Liver (tissue), 3 donors: ENCODE results near the gene IL1RAPL2.

Experiments
- GABPA ChIP-seq, 2 donors: IDR thresholded peaks in 1 of 2; conservative IDR thresholded peaks in 1 of 2; 2 replicates each; pipeline ENCODE4 v1.6.1; 2016; ENCODE audit warnings: antibody characterized with exemption in 2 of 2, mild to moderate bottlenecking in 1 of 2, moderate library complexity in 1 of 2
- JUND ChIP-seq, 2 donors: IDR thresholded peaks; 2 replicates each; pipeline ENCODE4 v1.6.1; 2016; ENCODE audit warnings: antibody characterized with exemption in 2 of 2
- RAD21 ChIP-seq, 2 donors: IDR thresholded peaks; 2 replicates each; pipeline ENCODE4 v1.6.1; 2016; ENCODE audit warnings: antibody characterized with exemption in 2 of 2, mild to moderate bottlenecking in 2 of 2
- TAF1 ChIP-seq: conservative IDR thresholded peaks from 2 replicates; pipeline ENCODE4 v1.6.1; 2016; ENCODE audit warnings: antibody characterized with exemption, mild to moderate bottlenecking
- TF ChIP-seq, protein P1 (sequence below): fragments of 150-350 bp; IDR thresholded peaks from 2 replicates; pipeline ENCODE4 v1.5.1; 2017; ENCODE audit warnings: improper control_type of control experiment, low read depth, low read length; ENCODE audit not compliant: missing input control
- TF ChIP-seq, protein P2 (sequence below): IDR thresholded peaks from 2 replicates; pipeline ENCODE4 v1.6.1; 2016; ENCODE audit warnings: antibody characterized with exemption
- donor health status: healthy.
- donor health status: healthy.

- TF ChIP-seq JUND (IDR thresholded peaks at IDR 0.05) (no peak), RAD21 (IDR thresholded peaks at IDR 0.05) (no peak), TAF1 (no peak), GABPA (IDR thresholded peaks at IDR 0.05 in 1 of 2, conservative IDR thresholded peaks at IDR 0.05 in 1 of 2) (no peak)
- TF ChIP-seq, protein P1, sequence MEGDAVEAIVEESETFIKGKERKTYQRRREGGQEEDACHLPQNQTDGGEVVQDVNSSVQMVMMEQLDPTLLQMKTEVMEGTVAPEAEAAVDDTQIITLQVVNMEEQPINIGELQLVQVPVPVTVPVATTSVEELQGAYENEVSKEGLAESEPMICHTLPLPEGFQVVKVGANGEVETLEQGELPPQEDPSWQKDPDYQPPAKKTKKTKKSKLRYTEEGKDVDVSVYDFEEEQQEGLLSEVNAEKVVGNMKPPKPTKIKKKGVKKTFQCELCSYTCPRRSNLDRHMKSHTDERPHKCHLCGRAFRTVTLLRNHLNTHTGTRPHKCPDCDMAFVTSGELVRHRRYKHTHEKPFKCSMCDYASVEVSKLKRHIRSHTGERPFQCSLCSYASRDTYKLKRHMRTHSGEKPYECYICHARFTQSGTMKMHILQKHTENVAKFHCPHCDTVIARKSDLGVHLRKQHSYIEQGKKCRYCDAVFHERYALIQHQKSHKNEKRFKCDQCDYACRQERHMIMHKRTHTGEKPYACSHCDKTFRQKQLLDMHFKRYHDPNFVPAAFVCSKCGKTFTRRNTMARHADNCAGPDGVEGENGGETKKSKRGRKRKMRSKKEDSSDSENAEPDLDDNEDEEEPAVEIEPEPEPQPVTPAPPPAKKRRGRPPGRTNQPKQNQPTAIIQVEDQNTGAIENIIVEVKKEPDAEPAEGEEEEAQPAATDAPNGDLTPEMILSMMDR: no peak
- TF ChIP-seq, protein P2, sequence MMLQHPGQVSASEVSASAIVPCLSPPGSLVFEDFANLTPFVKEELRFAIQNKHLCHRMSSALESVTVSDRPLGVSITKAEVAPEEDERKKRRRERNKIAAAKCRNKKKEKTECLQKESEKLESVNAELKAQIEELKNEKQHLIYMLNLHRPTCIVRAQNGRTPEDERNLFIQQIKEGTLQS: no peak
Measured at GRCh38 chrX:105526431-105526830, 960.4 kb downstream of the IL1RAPL2 start.
